ENCODE measurements around the gene ANKRD50.

Gene ANKRD50

GRCh38 chr4:124708517-124709300 lies 3.8 kb downstream of the ANKRD50 start:
- no peak for DNase-seq

DNA sequence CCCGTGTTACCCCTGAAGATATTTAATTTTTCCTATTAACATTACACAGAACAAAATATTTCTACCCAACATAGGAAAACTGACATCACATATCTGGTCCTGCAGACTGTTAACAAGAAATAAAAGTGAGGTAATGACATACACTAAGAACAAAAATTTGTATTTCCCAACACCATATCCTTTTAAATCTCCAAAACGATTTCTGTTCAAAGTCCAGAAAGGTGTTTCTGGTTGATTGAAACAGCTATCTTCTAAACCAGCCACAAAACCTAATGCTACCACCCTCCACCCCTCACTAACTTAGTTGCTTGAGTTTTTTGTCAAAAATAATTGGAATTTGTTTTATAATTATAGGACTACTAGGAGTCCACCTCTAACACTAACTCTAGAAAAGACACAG lies 7.1 kb downstream of the ANKRD50 start:
- DNase-seq = no peak

- no peak for DNase-seq
Observed at GRCh38 chr4:124703154-124703553, 9.4 kb downstream of the ANKRD50 start.

GRCh38 chr4:124697441-124697840 lies 15.1 kb downstream of the ANKRD50 start:
- no peak for DNase-seq

DNA sequence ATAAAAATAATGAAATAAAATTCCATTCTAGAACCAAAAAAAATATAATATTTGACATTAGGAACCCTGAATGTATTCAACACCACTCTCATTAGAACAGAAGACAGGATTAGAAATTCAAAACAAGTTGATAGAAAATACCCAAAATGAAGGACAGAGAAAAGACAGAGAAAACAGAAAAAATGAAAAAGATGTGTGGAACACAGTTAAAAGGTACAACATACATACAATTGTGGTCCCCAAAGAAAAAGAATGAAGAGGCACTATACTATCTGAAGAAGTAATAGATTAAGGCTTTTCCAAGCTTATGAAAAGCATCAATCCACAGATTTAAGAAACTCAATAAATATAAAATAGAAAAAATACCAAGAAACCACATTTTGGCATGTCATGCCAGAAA lies 16.4 kb downstream of the ANKRD50 start:
- no peak for DNase-seq

- DNase-seq = no peak
Observed at GRCh38 chr4:124694946-124695598, 17.5 kb downstream of the ANKRD50 start.

DNA sequence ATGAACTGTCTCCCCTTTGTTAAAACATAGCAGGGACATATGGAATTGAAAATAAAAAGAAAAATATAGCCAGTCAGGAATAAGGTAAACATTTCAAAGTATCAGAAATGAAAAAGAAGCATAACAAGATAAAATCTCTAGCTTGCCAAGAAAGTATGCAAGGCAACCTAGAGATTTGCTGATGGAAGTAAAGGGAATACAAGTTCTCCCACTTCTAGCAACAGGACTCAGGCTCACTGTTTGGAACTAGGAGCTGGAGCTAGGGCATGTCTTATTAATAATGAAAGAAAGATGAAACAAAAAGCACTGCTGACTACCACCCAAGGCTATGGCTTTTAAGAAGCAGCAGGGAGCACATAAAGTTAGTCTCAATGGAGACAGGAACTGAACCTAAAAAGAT lies 18.2 kb downstream of the ANKRD50 start:
- DNase-seq = no peak

- no peak for DNase-seq
Observed at GRCh38 chr4:124691801-124692200, 20.7 kb downstream of the ANKRD50 start.

GRCh38 chr4:124686279-124686678 lies 26.3 kb downstream of the ANKRD50 start:
- no peak for DNase-seq

- no peak for DNase-seq
Observed at GRCh38 chr4:124685851-124686250, 26.7 kb downstream of the ANKRD50 start.

- no peak for DNase-seq
Observed at GRCh38 chr4:124684301-124684700, 28.2 kb downstream of the ANKRD50 start.

- DNase-seq = no peak
Observed at GRCh38 chr4:124682384-124682783, 30.1 kb downstream of the ANKRD50 start.

DNA sequence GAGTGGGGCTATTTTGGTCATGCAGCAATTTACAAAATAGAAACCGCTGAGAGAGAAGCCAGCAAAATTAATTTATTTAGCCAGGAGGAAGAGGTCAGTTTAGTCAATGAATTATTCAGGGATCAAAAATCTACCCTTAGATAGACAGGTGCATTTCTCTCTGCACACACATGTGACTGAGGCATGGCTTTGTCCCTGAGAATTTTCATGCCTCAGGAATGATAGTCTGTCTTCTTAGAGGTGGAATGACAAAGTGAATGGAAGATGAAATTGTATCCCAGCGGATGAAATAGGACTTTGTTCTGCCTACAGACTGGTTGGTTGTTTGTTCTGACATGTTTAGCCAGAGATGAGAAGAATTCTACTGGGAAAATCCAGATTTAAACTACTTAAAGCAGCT lies 46.0 kb downstream of the ANKRD50 start:
- DNase-seq = no peak

DNA sequence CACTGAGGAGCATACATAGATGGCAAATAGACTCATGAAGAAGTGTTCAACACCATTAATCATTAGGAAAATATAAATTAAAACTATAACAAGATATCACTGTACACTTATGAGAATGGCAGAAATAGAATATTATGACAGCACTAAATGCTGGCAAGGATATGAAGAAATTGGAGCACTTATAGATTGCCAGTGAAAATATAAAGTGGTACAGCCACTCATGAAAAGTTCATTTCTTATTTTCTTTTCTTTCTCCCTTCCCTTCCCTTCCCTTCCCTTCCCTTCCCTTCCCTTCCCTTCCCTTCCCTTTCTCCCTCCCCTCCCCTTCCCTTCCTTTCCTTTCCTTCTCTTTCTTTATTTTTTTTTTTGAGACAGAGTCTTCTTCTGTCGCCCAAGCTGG lies 53.7 kb downstream of the ANKRD50 start:
- DNase-seq = no peak

DNA sequence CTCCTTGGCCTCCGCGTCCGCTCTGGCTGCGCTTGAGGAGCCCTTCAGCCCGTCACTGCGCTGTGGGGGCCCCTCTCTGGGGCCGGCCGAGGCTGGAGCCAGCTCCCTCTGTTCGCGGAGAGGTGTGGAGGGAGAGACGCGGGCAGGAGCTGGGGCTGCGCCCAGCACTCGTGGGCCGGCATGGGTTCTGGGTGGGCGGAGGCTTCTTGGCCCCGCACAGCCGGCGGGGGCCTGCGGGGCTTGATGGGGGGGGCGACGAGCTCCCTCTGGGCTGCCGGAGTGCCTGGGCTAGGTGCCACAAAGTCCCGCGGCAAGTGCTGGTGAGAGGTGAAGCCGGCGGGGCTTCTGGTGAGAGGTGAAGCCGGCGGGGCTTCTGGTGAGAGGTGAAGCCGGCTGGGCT lies 61.9 kb downstream of the ANKRD50 start:
- no peak for DNase-seq

GRCh38 chr4:124647599-124647998 lies 64.9 kb downstream of the ANKRD50 start:
- DNase-seq = no peak

DNA sequence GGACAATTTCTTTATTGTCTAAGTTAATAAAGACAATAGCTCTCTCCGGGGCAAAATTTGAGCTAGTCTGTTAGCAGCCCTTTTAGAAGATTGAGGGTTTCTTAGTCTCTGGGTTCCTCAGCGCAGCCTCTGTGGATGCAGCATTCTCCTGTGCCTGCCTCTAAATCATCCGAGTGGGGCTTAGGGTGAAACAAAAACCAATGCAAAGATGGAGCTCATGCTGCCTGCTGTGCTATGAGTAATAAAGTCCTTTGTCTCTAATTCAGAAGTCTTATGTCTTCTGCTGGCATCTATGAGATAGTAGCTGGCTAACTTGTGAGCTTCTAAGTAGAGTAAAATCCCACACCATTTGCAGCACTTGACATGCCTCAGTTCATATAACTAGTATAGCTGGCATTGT lies 67.9 kb downstream of the ANKRD50 start:
- DNase-seq = no peak

- no peak for DNase-seq
Observed at GRCh38 chr4:124642846-124643245, 69.7 kb downstream of the ANKRD50 start.

- no peak for DNase-seq
Observed at GRCh38 chr4:124641715-124642381, 70.7 kb downstream of the ANKRD50 start.

- no peak for DNase-seq
Observed at GRCh38 chr4:124640022-124640730, 72.4 kb downstream of the ANKRD50 start.

- DNase-seq = no peak
Observed at GRCh38 chr4:124637321-124637720, 75.2 kb downstream of the ANKRD50 start.

DNA sequence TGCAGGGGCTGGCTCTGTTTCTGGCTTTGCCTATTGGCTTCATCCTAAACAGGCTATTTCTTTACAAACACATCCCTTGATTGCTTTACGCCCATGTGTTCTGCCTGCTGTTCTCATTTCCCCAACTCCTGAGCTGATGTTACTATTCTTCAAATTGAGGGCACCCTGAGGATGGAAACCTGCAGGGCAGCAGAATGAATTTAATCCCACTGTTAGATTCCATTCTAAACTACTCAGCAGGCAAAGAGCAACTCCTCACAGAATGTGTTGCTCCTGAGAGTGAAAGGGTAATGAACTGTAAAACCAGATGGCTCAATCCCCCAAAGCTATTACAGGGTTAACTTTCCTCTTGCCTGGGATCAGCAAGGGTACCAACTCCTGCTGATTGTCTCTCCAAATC lies 75.7 kb downstream of the ANKRD50 start:
- DNase-seq = no peak

GRCh38 chr4:124635331-124635730 lies 77.2 kb downstream of the ANKRD50 start:
- DNase-seq = no peak

Measured in stimulated activated naive CD4-positive, alpha-beta T cell (primary cell).